ENCODE results near the gene MUL1. TPM values are rescaled to one million over a fixed set of nuclear protein-coding genes. Genes with fewer than 3 reads are reported as not detected.

Gene MUL1
- total RNA-seq, 4 donors from 2014 or later: 26.5 to 52.0 (median 43.8) TPM

DNA sequence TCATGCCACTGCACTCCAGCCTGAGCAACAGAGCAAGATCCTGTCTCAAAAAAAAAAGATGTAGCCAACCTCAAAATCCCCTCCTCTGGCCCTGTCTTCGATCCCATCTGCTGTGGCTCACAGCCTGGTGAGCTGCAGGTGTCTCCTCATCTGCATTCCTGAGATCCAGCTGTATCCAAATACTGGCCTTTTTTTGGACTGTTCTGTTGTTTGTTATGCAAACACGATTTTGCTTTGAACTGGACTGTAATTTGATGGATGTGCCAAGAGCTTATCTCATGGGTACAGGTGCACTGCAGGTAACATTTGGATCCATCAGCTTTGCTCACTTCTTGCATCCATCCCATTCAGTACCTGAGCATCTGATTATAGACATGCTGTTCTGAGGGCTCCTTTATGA is 30.3 kb upstream of the MUL1 start:
- no peaks in the 10 kb centered on the region for H3K36me3 ChIP-seq
- ATAC-seq: no peak
- no peak overlapping the region for H3K4me3 ChIP-seq
- no peaks in the 10 kb centered on the region for H3K4me1 ChIP-seq
- H3K27me3 ChIP-seq: peaks cover 51% of the 10 kb centered on the region
- no peaks in the 10 kb centered on the region for H3K9me3 ChIP-seq
- TF ChIP-seq POLR2AphosphoS5 (IDR thresholded peaks at IDR 0.05) (no peak), EP300 (IDR thresholded peaks at IDR 0.05) (no peak), POLR2A (IDR thresholded peaks at IDR 0.05) (no peak)
- TF ChIP-seq, protein P1, sequence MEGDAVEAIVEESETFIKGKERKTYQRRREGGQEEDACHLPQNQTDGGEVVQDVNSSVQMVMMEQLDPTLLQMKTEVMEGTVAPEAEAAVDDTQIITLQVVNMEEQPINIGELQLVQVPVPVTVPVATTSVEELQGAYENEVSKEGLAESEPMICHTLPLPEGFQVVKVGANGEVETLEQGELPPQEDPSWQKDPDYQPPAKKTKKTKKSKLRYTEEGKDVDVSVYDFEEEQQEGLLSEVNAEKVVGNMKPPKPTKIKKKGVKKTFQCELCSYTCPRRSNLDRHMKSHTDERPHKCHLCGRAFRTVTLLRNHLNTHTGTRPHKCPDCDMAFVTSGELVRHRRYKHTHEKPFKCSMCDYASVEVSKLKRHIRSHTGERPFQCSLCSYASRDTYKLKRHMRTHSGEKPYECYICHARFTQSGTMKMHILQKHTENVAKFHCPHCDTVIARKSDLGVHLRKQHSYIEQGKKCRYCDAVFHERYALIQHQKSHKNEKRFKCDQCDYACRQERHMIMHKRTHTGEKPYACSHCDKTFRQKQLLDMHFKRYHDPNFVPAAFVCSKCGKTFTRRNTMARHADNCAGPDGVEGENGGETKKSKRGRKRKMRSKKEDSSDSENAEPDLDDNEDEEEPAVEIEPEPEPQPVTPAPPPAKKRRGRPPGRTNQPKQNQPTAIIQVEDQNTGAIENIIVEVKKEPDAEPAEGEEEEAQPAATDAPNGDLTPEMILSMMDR (IDR thresholded peaks at IDR 0.05): no peak
- WGBS, 2 donors (ENCODE audit: low coverage in 1 of 2): 21 to 41% methylated on average over 2 of the region's 2 CpGs
- no peak overlapping the region for H3K27ac ChIP-seq

DNA sequence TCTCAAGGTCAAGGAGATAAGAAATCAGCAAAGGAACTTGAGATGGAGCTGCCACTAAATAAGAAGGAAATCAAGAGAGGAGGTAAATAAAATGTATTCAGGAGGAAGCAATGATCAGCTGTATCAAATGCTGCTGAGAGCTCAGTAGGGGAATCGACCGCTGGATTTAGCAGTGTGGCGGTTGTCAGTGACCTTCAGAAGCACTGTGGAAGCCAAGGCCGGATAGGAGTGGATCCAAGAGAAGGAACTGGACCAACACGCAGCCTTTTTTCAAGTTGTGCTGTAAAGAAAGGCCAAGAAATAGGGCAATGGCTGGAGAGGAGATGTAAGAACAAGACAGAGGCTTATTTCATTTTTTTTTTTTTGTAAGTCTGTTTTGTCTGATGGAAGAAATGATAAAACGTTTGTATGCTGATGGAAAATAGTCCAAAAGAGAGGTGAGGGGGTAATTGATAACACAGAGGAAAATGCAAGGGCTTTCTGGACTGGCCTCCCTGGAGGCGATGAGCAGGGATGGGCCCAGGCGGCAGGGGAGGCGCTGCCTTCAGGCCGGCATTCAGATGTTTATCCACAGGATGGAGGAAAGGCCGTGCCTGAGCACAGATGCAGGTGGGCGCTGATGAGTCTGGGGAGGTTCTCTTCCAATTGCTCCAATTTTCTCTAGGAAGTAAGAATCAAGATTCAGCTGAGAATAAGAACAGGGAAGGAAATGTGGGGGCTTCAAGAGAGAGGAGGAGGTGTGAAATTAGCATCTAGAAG is 26.9 kb upstream of the MUL1 start:
- Histone ChIP-seq H3K4me1 (no peaks in the 10 kb centered on the region), H3K4me3 (no peak overlapping the region), H3K9me3 (no peaks in the 10 kb centered on the region), H3K27me3 (peaks cover 46% of the 10 kb centered on the region), H3K36me3 (no peaks in the 10 kb centered on the region), H3K27ac (no peak overlapping the region)
- no peak for ATAC-seq
- WGBS, 2 donors (ENCODE audit: low coverage in 1 of 2): 48 to 53% methylated on average over 8 to 12 of the region's 12 CpGs
- TF ChIP-seq, protein P1 (IDR thresholded peaks at IDR 0.05): no peak
- TF ChIP-seq POLR2AphosphoS5 (IDR thresholded peaks at IDR 0.05) (no peak), EP300 (IDR thresholded peaks at IDR 0.05) (no peak), POLR2A (IDR thresholded peaks at IDR 0.05) (no peak)

DNA sequence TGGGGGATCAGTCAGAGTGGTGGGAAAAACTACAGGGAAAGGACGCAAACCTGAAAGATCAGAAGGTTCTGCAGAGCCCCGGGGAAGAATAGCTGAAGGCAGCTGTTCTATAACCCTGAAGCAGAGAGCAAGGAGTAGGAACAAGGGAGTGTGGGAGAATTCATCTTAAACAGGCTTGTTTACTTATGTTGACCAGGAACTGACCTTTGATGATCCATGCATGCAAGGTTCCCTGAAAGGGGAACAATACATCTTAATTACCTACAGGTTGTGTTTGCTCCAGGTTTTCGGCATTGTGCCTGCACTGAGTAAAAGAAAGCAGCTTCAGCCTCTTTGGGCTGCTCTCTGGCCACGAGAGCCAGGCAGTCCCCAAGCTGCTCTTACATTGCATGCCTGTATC is 25.7 kb upstream of the MUL1 start:
- WGBS, 2 donors (ENCODE audit: low coverage in 1 of 2): 54 to 60% methylated on average over 2 to 4 of the region's 4 CpGs
- H3K27ac ChIP-seq: no peak overlapping the region
- H3K4me1 ChIP-seq: no peaks in the 10 kb centered on the region
- H3K9me3 ChIP-seq: no peaks in the 10 kb centered on the region
- TF ChIP-seq POLR2AphosphoS5 (IDR thresholded peaks at IDR 0.05) (no peak), EP300 (IDR thresholded peaks at IDR 0.05) (no peak), POLR2A (IDR thresholded peaks at IDR 0.05) (no peak)
- TF ChIP-seq, protein P1 (IDR thresholded peaks at IDR 0.05): no peak
- ATAC-seq: no peak
- H3K36me3 ChIP-seq: no peaks in the 10 kb centered on the region
- no peak overlapping the region for H3K4me3 ChIP-seq
- peaks cover 57% of the 10 kb centered on the region for H3K27me3 ChIP-seq

- no peak overlapping the region for H3K27ac ChIP-seq
- peaks cover 73% of the 10 kb centered on the region for H3K27me3 ChIP-seq
- no peaks in the 10 kb centered on the region for H3K36me3 ChIP-seq
- ATAC-seq: no peak
- H3K4me3 ChIP-seq: no peak overlapping the region
- no peaks in the 10 kb centered on the region for H3K4me1 ChIP-seq
- TF ChIP-seq POLR2A (IDR thresholded peaks at IDR 0.05): no peak
- TF ChIP-seq POLR2AphosphoS5 (IDR thresholded peaks at IDR 0.05): no peak
- TF ChIP-seq, protein P1 (IDR thresholded peaks at IDR 0.05): no peak
- TF ChIP-seq EP300 (IDR thresholded peaks at IDR 0.05): no peak
- H3K9me3 ChIP-seq: no peaks in the 10 kb centered on the region
- WGBS, 2 donors (ENCODE audit: low coverage in 1 of 2): 39 to 70% methylated on average over 2 to 4 of the region's 6 CpGs
These were observed 22.9 kb upstream of the MUL1 start for GRCh38 chr1:20530901-20531300.

GRCh38 chr1:20530306-20530705 is 22.4 kb upstream of the MUL1 start:
- no peak for ATAC-seq
- H3K9me3 ChIP-seq: no peaks in the 10 kb centered on the region
- H3K36me3 ChIP-seq: no peaks in the 10 kb centered on the region
- H3K4me3 ChIP-seq: no peak overlapping the region
- H3K27me3 ChIP-seq: peaks cover 73% of the 10 kb centered on the region
- H3K4me1 ChIP-seq: no peaks in the 10 kb centered on the region
- WGBS, 2 donors (ENCODE audit: low coverage in 1 of 2): 22 to 44% methylated on average over 6 to 7 of the region's 8 CpGs
- TF ChIP-seq EP300 (IDR thresholded peaks at IDR 0.05) (no peak), POLR2AphosphoS5 (IDR thresholded peaks at IDR 0.05) (no peak), POLR2A (IDR thresholded peaks at IDR 0.05) (no peak)
- TF ChIP-seq, protein P1 (IDR thresholded peaks at IDR 0.05): no peak
- H3K27ac ChIP-seq: no peak overlapping the region
